ENCODE results near the gene OBSL1.

DNA sequence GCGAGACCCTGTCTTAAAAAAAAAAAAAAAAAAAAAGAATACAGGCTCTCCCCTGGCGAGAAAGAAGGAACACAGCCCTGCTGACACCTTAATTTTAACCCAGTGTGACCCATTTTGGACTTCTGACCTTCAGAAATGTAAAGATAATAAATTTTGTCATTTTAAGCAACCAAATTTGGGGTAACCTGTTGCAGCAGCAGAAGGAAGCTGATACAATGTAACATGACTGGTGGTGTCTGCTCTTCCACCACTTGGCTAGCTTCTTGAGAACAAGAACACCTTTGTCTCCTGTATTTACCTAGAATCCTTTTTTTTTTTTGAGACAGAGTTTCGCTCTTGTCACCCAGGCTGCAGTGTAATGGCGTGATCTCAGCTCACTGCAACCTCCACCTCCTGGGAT lies 19.8 kb upstream of the OBSL1 start:
- TF ChIP-seq POLR2AphosphoS5 (IDR thresholded peaks at IDR 0.05) (no peak), CTCF (IDR thresholded peaks at IDR 0.05) (no peak), POLR2A (IDR thresholded peaks at IDR 0.05) (no peak)
